IMR-90 (cell line): Measurements from ENCODE around the gene TIGD1.

Experiments used
- CEBPB ChIP-seq: IDR thresholded peaks from 2 replicates; pipeline ENCODE4 v1.6.1; 2012; ENCODE audit warnings: low read depth, low read length, improper control_type of control experiment
- CHD1 ChIP-seq: IDR thresholded peaks from 2 replicates; pipeline ENCODE4 v1.6.1; 2012; ENCODE audit warnings: low read depth, low read length, improper control_type of control experiment
- ELK1 ChIP-seq: fragments of 150-350 bp; IDR thresholded peaks from 2 replicates; pipeline ENCODE4 v1.6.1; 2016; ENCODE audit warnings: low read depth, mild to moderate bottlenecking, low read length, moderate library complexity, borderline replicate concordance
- FOS ChIP-seq: fragments of 150-350 bp; IDR thresholded peaks from 2 replicates; pipeline ENCODE4 v1.6.1; 2016; ENCODE audit warnings: low read depth, low read length
- MAFK ChIP-seq: IDR thresholded peaks from 2 replicates; pipeline ENCODE4 v1.6.1; 2012; ENCODE audit warnings: low read depth, low read length, improper control_type of control experiment
- MXI1 ChIP-seq: IDR thresholded peaks from 2 replicates; pipeline ENCODE4 v1.6.1; 2012; ENCODE audit warnings: low read depth, mild to moderate bottlenecking, low read length, moderate library complexity, borderline replicate concordance
- POLR2A ChIP-seq: IDR thresholded peaks from 2 replicates; pipeline ENCODE4 v1.6.1; 2012; ENCODE audit warnings: mild to moderate bottlenecking, low read depth, low read length
- RAD21 ChIP-seq: IDR thresholded peaks from 2 replicates; pipeline ENCODE4 v1.6.1; 2012; ENCODE audit warnings: low read length, improper control_type of control experiment
- RFX5 ChIP-seq: IDR thresholded peaks from 2 replicates; pipeline ENCODE4 v1.8.0; 2012; ENCODE audit warnings: low read depth, mild to moderate bottlenecking, low read length, moderate library complexity
- USF2 ChIP-seq: fragments of 150-350 bp; IDR thresholded peaks from 2 replicates; pipeline ENCODE4 v1.6.1; 2017; ENCODE audit warnings: mild to moderate bottlenecking, antibody characterized with exemption, low read length, low read depth
- TF ChIP-seq, protein P1 (sequence below): conservative IDR thresholded peaks from 2 replicates; pipeline ENCODE4 v1.5.1; 2012; ENCODE audit warnings: mild to moderate bottlenecking, low read depth, low read length, improper control_type of control experiment

- TF ChIP-seq POLR2A (no peak), CEBPB (no peak), RFX5 (no peak), RAD21 (no peak), FOS (no peak), MXI1 (no peak), USF2 (no peak), MAFK (no peak), ELK1 (no peak), CHD1 (no peak)
- TF ChIP-seq, protein P1, sequence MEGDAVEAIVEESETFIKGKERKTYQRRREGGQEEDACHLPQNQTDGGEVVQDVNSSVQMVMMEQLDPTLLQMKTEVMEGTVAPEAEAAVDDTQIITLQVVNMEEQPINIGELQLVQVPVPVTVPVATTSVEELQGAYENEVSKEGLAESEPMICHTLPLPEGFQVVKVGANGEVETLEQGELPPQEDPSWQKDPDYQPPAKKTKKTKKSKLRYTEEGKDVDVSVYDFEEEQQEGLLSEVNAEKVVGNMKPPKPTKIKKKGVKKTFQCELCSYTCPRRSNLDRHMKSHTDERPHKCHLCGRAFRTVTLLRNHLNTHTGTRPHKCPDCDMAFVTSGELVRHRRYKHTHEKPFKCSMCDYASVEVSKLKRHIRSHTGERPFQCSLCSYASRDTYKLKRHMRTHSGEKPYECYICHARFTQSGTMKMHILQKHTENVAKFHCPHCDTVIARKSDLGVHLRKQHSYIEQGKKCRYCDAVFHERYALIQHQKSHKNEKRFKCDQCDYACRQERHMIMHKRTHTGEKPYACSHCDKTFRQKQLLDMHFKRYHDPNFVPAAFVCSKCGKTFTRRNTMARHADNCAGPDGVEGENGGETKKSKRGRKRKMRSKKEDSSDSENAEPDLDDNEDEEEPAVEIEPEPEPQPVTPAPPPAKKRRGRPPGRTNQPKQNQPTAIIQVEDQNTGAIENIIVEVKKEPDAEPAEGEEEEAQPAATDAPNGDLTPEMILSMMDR: no peak
Observed at GRCh38 chr2:232521098-232521497, 29.3 kb downstream of the TIGD1 start.
